A673 (cell line): ENCODE data around the gene TRIM65.

Experiments used
- CTCF ChIP-seq: fragments of 300-800, 200-600 bp; sonication (generic); conservative IDR thresholded peaks from 2 replicates; pipeline ENCODE4 v1.5.1; 2017; ENCODE audit warnings: low read depth, mild to moderate bottlenecking, antibody characterized with exemption, low read length, moderate library complexity, mixed read lengths
- EZH2 ChIP-seq: fragments of 200-600 bp; sonication (generic); IDR thresholded peaks from 2 replicates; pipeline ENCODE4 v1.6.1; 2017; ENCODE audit warnings: borderline replicate concordance, low read depth, mild to moderate bottlenecking, mixed read lengths, antibody characterized with exemption, low read length; ENCODE audit not compliant: poor library complexity, severe bottlenecking

GRCh38 chr17:75881678-75882454 lies 14.9 kb downstream of the TRIM65 start:
- TF ChIP-seq CTCF, result no peak
- TF ChIP-seq EZH2, result no peak
